Putamen (tissue), 1 donor: ENCODE results near the gene SELENON.

Source experiments
- DNase-seq: peaks from one replicate; pipeline ENCODE4 v3.0.0-alpha.2; 2016; ENCODE audit warnings: low spot score

The SELENON gene

GRCh38 chr1:25771221-25772114 lies 28.5 kb upstream of the SELENON start:
- no peak for DNase-seq

DNA sequence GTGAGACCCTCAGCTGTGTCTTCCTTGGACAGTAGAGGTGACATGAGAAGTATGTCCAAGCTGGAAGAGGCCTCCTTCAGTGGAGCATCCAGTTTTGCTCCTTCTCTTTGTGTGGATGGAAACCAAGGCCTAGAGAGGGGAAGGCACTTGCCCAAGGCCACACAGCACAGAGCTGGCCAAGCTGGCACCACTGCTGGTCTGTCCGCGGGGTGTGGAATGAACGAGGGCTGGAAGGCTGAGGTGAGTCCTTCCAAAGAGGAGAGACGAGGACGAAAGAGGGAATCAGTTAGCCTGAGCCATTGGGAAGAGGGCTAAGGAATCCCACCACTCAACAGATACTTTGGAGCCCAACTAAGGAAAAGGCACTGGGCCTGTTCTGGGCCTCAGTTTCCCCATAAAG lies 27.8 kb upstream of the SELENON start:
- DNase-seq = no peak

DNA sequence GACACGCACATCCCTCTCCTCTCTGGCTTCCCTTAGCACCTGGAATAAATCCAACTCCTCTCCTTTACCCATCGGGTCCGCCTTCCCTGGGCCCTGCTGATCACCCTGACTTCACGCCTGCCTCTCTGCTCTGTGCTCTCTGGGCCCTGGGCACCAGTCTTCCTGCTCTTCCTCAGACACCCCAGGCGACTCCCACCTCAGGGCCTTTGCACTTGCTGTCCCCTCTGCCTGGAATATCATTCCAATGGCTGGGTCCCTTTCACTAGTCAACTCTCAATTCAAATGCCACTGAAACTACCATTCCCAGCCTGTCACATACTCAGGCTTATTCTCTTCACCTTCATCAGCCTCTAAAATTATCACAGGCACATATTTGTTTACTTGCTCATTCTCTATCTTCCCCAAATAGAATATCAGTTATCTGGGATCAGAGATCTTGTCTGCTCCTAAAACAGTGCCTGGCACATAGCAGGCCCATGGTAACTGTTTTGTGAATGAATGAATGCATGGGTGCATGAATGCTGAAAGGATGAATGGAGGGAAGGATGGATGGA lies 27.2 kb upstream of the SELENON start:
- no peak for DNase-seq

- no peak for DNase-seq
Observed at GRCh38 chr1:25773441-25774125, 26.4 kb upstream of the SELENON start.

DNA sequence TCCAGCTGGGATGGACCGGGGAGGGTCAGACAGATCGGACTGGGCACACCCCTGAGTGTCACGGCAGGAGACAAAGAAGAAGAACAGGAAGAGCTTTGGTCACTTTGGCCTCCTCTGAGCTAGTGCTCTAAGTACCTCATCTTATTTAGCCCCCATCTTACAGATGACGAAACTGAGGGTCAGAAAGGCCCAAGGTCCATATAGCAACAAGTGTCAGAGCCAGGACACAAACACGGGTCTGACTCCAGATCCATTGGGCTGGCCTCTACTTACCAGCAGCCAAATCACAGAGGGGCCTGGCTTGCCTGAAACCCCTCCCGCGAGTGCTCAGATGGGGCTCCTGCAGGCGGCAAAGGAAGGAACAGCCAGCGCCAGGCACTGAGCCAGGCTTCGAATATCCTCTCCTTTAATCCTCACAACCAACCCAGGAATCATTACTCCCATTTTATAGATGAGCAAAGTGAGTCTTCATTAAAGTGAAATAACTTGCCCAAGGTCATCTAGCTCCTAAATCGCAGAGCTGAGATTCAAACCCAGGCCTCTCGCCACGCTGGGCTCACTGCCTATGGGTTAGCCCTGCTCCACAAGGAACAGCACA lies 25.7 kb upstream of the SELENON start:
- no peak for DNase-seq

DNA sequence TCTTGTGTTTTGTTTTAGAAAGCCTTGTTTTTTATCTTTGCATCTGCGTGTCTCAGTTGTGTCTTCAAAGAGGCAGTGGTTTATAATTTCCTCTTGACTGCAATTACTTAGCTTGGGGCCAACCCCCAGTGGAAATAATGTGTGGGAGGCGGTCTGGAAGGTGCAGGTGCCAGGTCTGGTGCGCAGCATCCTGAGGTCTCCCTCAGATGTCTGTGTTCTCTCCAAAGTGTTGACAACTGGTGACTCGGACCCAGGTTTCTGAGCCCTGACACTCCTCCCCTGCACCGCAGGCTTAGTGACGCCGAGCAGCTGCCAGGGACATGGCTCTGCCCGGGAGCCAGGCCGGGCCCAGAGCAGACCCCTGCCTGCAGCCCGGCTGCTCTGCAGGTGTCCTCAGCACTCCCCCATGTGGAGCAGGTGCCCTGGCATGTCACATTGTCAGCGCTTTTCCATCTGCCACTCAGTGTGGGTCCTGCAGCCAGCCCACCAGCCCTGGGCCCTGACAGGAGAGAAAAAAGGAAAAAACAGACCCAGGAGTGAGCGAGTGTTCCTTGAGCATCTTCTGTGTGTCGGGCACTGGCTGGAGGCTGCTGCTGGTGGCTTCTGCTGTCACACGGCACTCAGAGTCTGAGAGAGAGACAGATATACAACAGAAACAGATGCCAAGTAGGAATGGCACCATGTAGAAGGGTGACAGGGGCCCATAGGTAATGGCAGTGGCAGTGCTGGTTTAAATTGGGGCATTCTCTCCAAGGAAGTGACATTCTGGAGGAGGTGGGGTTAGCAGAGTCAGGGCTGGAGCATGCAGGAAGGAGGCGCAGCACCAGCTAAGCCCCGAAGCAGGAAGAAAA lies 24.8 kb upstream of the SELENON start:
- DNase-seq = no peak

DNA sequence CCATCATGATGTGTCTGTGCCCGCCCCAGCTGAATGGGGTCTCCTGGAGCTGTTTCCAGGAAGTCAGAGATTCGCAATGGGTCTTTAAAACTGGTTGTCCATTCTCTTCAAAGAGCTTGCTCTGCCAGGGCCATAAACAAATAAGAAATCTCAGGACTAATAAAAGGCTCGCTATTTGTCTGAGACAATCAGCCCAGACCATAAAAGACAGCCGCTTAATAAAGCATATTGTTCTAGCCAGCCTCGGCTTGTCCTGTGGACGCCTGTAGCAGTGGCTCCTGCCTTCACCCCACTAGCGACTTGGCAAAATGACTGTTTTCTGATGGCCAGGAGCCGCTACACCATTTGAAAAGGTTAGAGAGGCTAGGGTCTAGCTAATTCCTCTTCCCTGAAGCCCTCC lies 20.6 kb upstream of the SELENON start:
- no peak for DNase-seq

GRCh38 chr1:25779894-25780293 lies 20.1 kb upstream of the SELENON start:
- no peak for DNase-seq

DNA sequence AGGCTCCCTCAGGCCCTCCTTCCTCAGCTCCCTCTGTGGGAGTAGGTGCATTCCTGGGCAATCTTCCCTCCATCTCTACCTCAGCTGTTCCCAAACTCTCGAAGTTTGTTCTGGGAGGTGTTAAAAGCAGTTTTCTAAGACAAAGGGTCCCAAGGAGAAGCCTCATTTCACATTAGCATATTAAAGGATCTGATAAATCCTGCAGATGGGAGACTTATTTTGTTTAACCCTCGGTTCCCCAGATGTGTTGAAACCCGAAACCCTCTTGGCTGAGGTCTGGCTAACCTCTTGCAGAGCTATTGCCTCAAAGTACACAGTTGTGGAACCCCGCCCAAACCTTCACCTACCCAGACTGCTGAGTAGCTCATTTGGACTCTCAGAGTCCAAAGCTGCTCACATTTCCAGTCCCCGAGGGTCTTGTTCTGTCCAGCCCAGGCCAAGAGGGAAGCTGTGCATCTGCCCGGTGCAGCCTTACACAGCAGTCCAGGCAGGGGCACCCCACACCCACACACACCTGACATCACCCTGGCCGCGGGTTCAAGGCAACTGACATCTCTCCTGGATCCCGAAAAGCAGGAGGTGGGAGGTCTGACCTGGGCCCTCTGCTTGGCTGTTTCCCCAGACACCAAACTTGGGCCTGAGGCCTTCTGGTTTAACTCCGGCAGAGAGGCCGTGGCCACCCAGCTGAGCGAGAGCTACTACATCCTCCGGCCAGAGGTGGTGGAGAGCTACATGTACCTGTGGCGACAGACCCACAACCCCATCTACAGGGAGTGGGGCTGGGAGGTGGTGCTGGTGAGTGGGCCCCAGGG lies 19.5 kb upstream of the SELENON start:
- DNase-seq = no peak

DNA sequence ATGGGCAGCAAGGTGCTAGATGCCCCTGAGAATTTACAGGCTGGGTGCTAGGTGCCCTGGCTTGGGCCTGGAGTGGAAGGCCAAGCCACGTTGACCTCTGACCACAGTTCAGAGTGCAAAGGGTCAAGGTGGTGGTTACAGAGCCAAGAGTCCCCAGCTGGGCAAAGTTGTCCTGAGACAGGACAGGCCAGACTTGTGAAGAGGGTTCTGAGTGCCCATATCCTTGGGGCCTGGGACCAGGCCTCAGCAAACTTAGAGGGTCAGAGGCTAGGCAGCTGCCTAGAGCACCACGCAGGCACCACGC lies 18.9 kb upstream of the SELENON start:
- no peak for DNase-seq

GRCh38 chr1:25782608-25783201 lies 17.3 kb upstream of the SELENON start:
- no peak for DNase-seq

DNA sequence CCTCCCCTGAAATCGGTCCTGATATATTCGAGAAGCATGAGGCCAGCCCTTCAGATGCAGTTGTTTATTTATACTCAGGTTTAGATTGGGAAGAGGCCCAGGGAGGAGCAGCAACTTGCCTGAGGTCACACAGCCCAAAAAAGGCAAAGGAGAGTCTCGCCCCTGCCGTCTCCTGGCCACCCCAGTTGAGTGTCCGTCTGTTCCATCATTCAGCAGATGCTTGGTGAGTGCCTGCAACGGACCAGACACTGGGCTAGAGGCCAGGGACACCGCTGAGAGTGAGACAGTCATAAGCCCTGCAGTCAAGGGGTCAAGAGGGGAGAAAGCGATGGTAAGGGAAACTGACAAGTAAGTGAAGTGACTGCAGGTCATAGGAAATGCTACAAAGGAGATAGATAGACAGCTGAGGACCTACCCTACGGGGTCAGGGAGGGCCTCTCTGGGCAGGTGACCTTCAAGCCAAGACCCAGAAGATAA lies 15.4 kb upstream of the SELENON start:
- no peak for DNase-seq

- no peak for DNase-seq
Observed at GRCh38 chr1:25785333-25786067, 14.5 kb upstream of the SELENON start.

GRCh38 chr1:25786887-25787759 lies 12.9 kb upstream of the SELENON start:
- DNase-seq = peak; percentile 58

- DNase-seq = peak; percentile 29
Observed at GRCh38 chr1:25787760-25788166, 12.2 kb upstream of the SELENON start.

DNA sequence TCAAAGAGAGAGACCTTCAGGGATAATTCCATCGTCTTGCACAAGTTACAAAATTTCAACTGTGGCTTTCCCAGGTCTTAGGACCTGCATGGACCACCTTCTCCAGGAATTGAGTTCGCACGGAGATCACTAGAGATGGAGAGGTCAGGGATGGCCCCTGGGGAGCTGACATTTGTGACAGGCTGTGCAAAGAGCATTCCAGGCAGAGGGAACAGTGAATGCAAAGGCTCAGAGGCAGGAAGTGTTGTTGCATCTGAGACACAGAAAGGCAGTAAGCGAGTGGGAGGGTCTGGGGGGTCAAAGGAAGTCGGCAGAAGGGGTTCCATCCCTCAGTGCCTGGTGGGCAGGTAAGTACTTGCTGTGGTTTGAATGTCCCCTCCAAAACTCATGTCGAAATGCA lies 9.5 kb upstream of the SELENON start:
- DNase-seq = no peak

DNA sequence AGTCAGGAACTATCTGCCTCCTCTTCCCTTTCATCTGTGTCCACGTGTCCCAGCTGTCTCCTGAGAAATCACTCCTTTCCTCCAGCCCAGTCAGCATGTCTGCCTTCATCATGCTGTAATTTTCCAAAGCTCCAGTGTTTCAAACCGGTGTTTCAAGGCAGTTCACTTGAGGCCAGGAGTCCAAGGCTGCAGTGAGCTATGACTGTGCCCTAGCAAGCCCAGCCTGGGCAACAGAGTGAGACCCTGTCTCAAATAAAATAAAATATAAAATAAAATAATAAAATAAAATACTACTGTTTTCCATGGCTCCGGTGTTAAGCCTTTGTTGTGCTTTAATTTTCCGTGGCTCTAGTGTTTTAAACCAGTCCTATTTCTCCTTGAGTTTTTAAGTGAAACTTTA lies 7.9 kb upstream of the SELENON start:
- no peak for DNase-seq

DNA sequence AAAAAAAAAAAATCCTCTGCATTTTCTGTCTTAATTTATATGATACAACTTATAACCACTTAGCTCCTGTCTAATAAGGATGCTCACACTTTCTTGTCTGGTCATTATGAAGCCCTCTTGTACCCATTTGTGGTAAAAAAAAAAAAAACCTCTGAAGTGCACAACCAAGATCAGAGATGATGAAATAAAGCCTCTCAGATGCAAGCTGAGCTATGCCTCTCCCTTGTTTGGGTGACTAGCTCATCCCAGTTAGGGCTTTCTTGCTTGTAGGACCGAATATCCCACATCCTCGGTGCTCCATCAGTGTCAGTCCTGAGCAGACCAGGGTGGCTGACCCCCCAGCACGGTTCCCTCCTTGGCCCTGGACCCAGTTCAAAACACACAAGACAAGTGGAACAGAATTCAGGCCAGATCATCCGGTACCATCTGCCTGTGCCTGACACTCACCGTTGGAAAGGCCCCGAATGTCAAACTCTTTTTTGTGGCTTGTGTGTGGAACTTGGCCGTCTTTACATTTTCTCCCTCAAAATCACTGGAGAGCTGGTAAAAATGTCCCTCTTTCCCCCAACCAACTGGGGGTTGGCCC lies 6.3 kb upstream of the SELENON start:
- no peak for DNase-seq
